Breast epithelium (tissue), 3 donors: ENCODE results near the gene SYNJ1.

ENCODE experiments used
- CTCF ChIP-seq, 3 donors: fragments of 450-650 bp; IDR thresholded peaks; one replicate each; pipeline ENCODE4 v1.5.1; 2016 to 2017; ENCODE audit warnings: antibody characterized with exemption in 3 of 3, mild to moderate bottlenecking in 3 of 3, moderate library complexity in 3 of 3
- POLR2A ChIP-seq: fragments of 450-650 bp; IDR thresholded peaks from one replicate; pipeline ENCODE4 v1.6.1; 2016; ENCODE audit warnings: antibody characterized with exemption, mild to moderate bottlenecking, moderate library complexity
- POLR2AphosphoS5 ChIP-seq, 3 donors: sonication (generic); formaldehyde crosslinking; IDR thresholded peaks; one replicate each; pipeline ENCODE4 v1.6.1; 2017; ENCODE audit warnings: antibody characterized with exemption in 3 of 3

- TF ChIP-seq CTCF (IDR thresholded peaks at IDR 0.05) (no peak), POLR2AphosphoS5 (IDR thresholded peaks at IDR 0.05) (no peak), POLR2A (no peak)
These were observed 128.3 kb downstream of the SYNJ1 start for GRCh38 chr21:32599526-32599925.
